OCI-LY7 (cell line): ENCODE results near the gene KCNT1.

ENCODE experiments used
- EZH2phosphoT487 ChIP-seq: fragments of 200-600 bp; sonication (generic); IDR thresholded peaks from 2 replicates; pipeline ENCODE4 v1.6.1; 2018; ENCODE audit warnings: low read depth, borderline replicate concordance, mild to moderate bottlenecking, mixed run types, antibody characterized with exemption, low read length, moderate library complexity, mixed read lengths
- TF ChIP-seq, protein P1 (sequence below): fragments of 200-600 bp; sonication (generic); conservative IDR thresholded peaks from 2 replicates; pipeline ENCODE4 v1.5.1; 2014; ENCODE audit warnings: mild to moderate bottlenecking, antibody characterized with exemption, low read length, moderate library complexity, mixed read lengths

DNA sequence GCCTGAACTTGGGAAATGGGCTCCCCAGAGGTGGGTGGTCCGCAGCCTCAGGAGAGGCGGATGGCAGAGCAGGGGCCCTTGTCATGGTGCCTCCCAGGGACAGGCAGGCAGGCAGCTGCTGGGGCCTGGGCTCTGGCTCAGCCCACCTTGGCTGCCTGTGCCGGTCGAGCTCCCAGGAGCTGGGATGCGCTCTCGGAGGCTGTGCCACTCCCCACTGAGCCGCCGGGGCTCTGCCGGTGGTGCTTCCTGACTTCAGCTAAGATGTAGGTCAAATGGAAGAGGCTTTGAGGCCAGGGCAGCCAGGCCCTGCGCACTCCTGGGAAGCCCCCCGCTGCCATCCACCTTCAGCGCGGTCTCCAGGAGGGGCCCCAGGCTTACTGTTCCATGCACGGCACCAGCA, 41.0 kb downstream of the KCNT1 start:
- TF ChIP-seq, protein P1, sequence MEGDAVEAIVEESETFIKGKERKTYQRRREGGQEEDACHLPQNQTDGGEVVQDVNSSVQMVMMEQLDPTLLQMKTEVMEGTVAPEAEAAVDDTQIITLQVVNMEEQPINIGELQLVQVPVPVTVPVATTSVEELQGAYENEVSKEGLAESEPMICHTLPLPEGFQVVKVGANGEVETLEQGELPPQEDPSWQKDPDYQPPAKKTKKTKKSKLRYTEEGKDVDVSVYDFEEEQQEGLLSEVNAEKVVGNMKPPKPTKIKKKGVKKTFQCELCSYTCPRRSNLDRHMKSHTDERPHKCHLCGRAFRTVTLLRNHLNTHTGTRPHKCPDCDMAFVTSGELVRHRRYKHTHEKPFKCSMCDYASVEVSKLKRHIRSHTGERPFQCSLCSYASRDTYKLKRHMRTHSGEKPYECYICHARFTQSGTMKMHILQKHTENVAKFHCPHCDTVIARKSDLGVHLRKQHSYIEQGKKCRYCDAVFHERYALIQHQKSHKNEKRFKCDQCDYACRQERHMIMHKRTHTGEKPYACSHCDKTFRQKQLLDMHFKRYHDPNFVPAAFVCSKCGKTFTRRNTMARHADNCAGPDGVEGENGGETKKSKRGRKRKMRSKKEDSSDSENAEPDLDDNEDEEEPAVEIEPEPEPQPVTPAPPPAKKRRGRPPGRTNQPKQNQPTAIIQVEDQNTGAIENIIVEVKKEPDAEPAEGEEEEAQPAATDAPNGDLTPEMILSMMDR = no peak
- no peak for TF ChIP-seq EZH2phosphoT487
